GM12873 (cell line): ENCODE data around the gene ABLIM3.

Source experiments
- TF ChIP-seq, protein P1 (sequence below): IDR thresholded peaks from 2 replicates; pipeline ENCODE4 v1.5.1; 2012; ENCODE audit warnings: low read depth, mild to moderate bottlenecking, moderate library complexity, low read length, control low read depth; ENCODE audit not compliant: insufficient read depth; ENCODE audit errors: missing control alignments

ABLIM3 gene

GRCh38 chr5:149299451-149300054 is 158.3 kb downstream of the ABLIM3 start:
- TF ChIP-seq, protein P1, sequence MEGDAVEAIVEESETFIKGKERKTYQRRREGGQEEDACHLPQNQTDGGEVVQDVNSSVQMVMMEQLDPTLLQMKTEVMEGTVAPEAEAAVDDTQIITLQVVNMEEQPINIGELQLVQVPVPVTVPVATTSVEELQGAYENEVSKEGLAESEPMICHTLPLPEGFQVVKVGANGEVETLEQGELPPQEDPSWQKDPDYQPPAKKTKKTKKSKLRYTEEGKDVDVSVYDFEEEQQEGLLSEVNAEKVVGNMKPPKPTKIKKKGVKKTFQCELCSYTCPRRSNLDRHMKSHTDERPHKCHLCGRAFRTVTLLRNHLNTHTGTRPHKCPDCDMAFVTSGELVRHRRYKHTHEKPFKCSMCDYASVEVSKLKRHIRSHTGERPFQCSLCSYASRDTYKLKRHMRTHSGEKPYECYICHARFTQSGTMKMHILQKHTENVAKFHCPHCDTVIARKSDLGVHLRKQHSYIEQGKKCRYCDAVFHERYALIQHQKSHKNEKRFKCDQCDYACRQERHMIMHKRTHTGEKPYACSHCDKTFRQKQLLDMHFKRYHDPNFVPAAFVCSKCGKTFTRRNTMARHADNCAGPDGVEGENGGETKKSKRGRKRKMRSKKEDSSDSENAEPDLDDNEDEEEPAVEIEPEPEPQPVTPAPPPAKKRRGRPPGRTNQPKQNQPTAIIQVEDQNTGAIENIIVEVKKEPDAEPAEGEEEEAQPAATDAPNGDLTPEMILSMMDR = no peak

DNA sequence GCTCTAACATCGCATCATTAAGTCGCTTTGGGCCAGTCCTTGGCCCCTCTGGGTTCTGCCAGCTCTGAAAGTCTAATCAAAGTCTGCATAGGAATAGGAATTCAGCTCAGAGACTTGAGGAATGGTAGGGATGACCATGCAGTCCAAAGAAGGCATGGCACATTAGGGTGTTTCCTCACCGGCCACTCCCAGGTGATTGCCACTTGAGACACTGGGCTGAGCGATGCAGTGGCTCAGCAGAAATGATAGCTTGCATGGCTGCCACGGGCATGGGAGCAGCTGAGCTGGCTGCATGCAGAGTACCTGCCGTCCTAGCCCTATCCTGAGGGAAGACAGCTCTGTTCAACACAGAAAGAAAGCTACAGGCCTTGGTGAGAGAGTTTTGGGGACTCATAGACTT is 159.1 kb downstream of the ABLIM3 start:
- TF ChIP-seq, protein P1 = no peak

DNA sequence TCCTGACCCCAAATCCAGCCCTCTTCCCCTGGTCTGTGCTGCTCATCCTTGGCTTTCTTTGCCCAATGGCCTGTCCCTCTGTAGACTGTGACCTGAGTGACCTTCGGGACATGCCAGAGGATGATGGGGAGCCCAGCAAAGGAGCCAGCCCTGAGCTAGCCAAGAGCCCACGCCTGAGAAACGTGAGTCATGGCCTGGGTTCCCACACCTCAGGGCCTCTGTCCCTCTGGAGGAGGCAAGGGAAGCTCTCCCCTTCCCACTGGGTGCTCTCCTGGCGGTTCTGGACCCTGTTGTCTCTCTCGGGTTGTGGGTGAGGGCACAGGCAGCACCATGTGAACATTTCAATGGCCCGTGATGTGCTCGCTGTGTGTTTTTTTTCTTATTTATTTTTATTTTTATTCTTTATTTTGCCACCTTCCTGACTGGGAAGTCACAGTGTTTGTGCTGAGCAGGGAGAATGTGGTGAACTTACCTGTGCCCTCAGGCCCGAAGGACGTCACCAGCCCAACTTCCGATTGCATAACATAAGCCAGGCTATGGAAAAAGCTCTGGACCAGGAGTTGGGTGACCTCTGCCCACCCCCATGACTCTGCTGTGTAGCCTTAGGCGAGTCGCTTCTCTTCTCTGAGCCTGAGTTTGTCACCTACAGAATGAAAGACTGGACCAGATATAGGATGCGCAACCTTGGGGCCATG is 159.9 kb downstream of the ABLIM3 start:
- TF ChIP-seq, protein P1 = no peak

GRCh38 chr5:149301744-149302380 is 160.6 kb downstream of the ABLIM3 start:
- TF ChIP-seq, protein P1 = no peak

DNA sequence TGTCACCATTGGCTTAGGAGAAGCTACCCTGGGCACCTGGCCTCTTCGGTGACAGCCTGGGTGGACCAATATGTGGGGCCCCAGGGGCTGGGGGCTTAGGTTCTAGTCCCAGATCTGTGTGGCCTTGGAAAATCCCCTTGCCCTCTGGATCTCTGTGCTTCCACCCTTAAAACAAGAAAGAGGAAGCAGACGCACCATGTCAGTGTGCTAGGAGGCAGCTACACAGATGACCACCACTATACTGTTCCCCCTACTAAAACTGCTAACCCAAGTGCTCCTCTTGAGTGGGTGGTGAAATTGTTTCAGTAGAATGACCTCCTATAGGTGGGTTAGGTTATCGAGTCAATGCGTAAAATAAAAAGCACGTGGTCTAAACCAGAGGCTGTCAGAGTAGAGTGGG is 161.3 kb downstream of the ABLIM3 start:
- TF ChIP-seq, protein P1 = no peak

DNA sequence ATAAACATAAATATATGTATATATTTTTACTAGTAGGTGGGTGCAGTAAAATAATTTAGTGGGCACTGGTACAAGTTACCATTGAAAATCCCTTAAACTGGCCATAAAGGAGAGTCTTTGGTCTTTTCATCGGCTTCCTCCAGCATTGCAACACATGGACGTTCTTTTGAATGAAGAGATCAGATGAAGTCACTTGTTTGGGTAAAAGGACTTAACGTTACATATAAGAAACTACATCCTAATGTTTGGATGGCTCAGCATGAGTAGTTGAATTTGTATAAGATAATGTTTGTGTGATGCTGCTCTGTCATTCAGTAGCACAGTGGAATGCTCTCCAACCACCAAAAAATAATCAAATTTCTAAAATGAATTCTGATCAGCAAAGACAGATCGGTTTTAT is 161.9 kb downstream of the ABLIM3 start:
- TF ChIP-seq, protein P1 = no peak
